ENCODE data around the gene GAMT.

GAMT gene

DNA sequence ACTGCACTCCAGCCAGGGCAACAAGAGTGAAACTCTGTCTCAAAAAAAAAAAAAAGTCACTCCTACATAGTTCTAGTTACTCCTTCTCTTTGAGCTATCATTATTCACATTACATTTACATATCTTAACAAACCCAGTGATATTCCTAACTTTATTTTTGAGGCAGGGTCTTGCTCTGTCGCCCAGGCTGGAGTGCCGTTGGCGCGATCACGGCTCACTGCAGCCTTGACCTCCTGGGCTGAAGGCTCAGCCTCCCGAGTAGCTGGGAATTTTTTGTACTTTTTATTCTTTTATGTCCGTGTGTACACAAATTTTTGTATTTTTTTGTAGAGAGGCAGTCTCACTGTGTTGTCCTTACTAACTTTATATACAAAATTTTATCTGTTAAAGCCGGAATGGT lies 36.3 kb upstream of the GAMT start:
- Histone ChIP-seq H3K9me3 (ENCODE audit: severe bottlenecking) (no peaks in the 10 kb centered on the region), H3K4me3 (ENCODE audit: severe bottlenecking) (no peak overlapping the region), H3K36me3 (ENCODE audit: low read depth) (peaks cover 60% of the 10 kb centered on the region), H3K4me1 (ENCODE audit: insufficient read depth, poor library complexity, severe bottlenecking) (peaks cover 9% of the 10 kb centered on the region), H3K27ac (ENCODE audit: poor library complexity, severe bottlenecking) (peak overlapping the region; percentile 76), H3K27me3 (ENCODE audit: insufficient read depth, poor library complexity, severe bottlenecking) (no peaks in the 10 kb centered on the region)
- ATAC-seq (ENCODE audit: low read depth) (no peak), DNase-seq (ENCODE audit: low spot score) (no peak)
- TF ChIP-seq, protein P1, sequence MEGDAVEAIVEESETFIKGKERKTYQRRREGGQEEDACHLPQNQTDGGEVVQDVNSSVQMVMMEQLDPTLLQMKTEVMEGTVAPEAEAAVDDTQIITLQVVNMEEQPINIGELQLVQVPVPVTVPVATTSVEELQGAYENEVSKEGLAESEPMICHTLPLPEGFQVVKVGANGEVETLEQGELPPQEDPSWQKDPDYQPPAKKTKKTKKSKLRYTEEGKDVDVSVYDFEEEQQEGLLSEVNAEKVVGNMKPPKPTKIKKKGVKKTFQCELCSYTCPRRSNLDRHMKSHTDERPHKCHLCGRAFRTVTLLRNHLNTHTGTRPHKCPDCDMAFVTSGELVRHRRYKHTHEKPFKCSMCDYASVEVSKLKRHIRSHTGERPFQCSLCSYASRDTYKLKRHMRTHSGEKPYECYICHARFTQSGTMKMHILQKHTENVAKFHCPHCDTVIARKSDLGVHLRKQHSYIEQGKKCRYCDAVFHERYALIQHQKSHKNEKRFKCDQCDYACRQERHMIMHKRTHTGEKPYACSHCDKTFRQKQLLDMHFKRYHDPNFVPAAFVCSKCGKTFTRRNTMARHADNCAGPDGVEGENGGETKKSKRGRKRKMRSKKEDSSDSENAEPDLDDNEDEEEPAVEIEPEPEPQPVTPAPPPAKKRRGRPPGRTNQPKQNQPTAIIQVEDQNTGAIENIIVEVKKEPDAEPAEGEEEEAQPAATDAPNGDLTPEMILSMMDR (IDR thresholded peaks at IDR 0.05; ENCODE audit: poor library complexity, severe bottlenecking), result no peak

DNA sequence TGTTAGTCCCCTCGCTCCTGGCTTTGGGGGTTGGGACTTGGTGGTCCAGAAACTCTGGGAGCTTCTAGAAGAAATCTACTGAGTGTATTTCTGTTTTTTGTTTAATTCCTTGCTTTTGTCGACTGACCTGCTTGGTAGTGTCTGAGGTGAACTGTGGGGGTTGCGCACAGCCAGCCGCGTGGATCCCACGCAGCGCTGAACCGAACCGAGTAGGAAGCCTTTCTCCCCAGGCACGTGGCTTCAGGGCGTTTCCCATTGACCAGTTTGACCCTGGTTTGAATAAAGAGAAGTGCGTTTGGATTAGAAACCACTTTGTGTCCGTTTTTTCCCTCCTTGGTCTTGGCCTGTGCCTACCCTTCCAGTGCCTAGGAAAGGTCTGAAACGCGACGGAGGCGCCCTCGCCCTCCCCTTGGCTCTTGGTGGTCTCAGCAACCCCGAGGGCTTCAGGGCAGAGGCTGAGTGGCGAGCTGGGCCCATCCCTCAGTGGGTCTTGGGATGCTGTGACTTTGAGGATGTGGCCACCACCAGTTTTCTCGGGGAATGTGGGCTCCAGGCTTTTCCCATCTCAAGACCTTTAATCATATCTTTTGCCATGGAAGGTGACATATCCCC lies 34.1 kb upstream of the GAMT start:
- Histone ChIP-seq H3K4me3 (ENCODE audit: severe bottlenecking) (no peak overlapping the region), H3K36me3 (ENCODE audit: low read depth) (peaks cover 60% of the 10 kb centered on the region), H3K27me3 (ENCODE audit: insufficient read depth, poor library complexity, severe bottlenecking) (no peaks in the 10 kb centered on the region), H3K27ac (ENCODE audit: poor library complexity, severe bottlenecking) (no peak overlapping the region), H3K4me1 (ENCODE audit: insufficient read depth, poor library complexity, severe bottlenecking) (peaks cover 9% of the 10 kb centered on the region), H3K9me3 (ENCODE audit: severe bottlenecking) (no peaks in the 10 kb centered on the region)
- ATAC-seq (ENCODE audit: low read depth), result no peak
- TF ChIP-seq, protein P1 (IDR thresholded peaks at IDR 0.05; ENCODE audit: poor library complexity, severe bottlenecking), result no peak
- no peak for DNase-seq (ENCODE audit: low spot score)

DNA sequence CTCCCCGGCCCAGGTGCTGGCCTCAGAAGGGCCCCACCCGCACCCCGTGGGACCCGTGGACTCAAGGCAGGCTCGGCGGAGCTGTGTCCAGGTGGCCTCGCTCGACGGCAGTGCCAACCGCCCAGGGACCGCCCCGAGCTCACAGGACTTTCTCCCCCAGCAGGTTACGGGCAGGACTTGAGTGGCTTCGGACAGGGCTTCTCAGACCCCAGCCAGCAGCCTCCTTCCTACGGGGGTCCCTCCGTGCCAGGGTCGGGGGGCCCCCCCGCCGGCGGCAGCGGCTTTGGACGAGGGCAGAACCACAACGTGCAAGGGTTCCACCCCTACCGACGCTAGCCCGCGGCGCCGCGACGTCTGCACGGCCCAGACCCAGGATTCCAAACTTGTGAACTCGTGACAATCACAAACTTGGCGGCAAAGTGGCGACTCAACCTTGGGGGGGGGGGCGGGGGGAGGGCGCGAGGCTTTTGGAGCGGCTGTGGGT lies 33.3 kb upstream of the GAMT start:
- Histone ChIP-seq H3K27me3 (ENCODE audit: insufficient read depth, poor library complexity, severe bottlenecking) (no peaks in the 10 kb centered on the region), H3K4me3 (ENCODE audit: severe bottlenecking) (no peak overlapping the region), H3K4me1 (ENCODE audit: insufficient read depth, poor library complexity, severe bottlenecking) (peaks cover 1% of the 10 kb centered on the region), H3K36me3 (ENCODE audit: low read depth) (peaks cover 58% of the 10 kb centered on the region), H3K9me3 (ENCODE audit: severe bottlenecking) (no peaks in the 10 kb centered on the region), H3K27ac (ENCODE audit: poor library complexity, severe bottlenecking) (no peak overlapping the region)
- DNase-seq (ENCODE audit: low spot score) (no peak), ATAC-seq (ENCODE audit: low read depth) (no peak)
- TF ChIP-seq, protein P1 (IDR thresholded peaks at IDR 0.05; ENCODE audit: poor library complexity, severe bottlenecking), result no peak

DNA sequence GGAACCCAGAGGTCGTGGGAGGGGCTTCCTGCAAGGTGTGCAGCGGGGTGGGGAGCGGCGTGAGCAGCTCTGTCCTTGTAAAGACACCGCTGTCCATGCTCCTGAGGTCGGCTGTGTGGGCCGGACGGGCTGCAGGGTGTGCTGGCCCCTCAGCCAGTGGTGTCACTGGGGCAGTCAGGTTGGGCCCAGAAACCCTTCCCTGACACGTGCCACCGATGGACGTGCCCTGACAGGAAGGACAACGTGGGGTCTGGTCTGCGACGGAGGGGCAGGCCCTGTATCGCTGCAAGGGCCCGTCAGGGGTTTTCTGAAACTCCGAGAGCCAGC lies 32.7 kb upstream of the GAMT start:
- peaks cover 58% of the 10 kb centered on the region for H3K36me3 ChIP-seq (ENCODE audit: low read depth)
- ATAC-seq (ENCODE audit: low read depth) (no peak), DNase-seq (ENCODE audit: low spot score) (no peak)
- TF ChIP-seq, protein P1 (IDR thresholded peaks at IDR 0.05; ENCODE audit: poor library complexity, severe bottlenecking), result no peak
- H3K4me1 ChIP-seq (ENCODE audit: insufficient read depth, poor library complexity, severe bottlenecking), result no peaks in the 10 kb centered on the region
- no peaks in the 10 kb centered on the region for H3K27me3 ChIP-seq (ENCODE audit: insufficient read depth, poor library complexity, severe bottlenecking)
- no peak overlapping the region for H3K4me3 ChIP-seq (ENCODE audit: severe bottlenecking)
- no peaks in the 10 kb centered on the region for H3K9me3 ChIP-seq (ENCODE audit: severe bottlenecking)
- H3K27ac ChIP-seq (ENCODE audit: poor library complexity, severe bottlenecking), result no peak overlapping the region

All from RWPE2 (cell line).